GM18526 (cell line): Measurements from ENCODE around the gene PCSK5.

Experiments used
- POLR2A ChIP-seq: IDR thresholded peaks from 3 replicates; pipeline ENCODE4 v1.6.1; 2011; ENCODE audit not compliant: insufficient read length; ENCODE audit errors: extremely low read depth

PCSK5 gene

GRCh38 chr9:76404401-76404800 lies 513.9 kb downstream of the PCSK5 start:
- TF ChIP-seq POLR2A = no peak

- TF ChIP-seq POLR2A = no peak
These were observed 514.9 kb downstream of the PCSK5 start for GRCh38 chr9:76405340-76405739.

- TF ChIP-seq POLR2A = no peak
These were observed 515.4 kb downstream of the PCSK5 start for GRCh38 chr9:76405868-76406267.
